Vagina (tissue), 2 donors: Measurements from ENCODE around the gene SLC39A1.

Source experiments
- POLR2A ChIP-seq, 2 donors: fragments of 450-650 bp; IDR thresholded peaks; one replicate each; pipeline ENCODE4 v1.6.1; 2017; ENCODE audit warnings: antibody characterized with exemption in 2 of 2, mild to moderate bottlenecking in 2 of 2, moderate library complexity in 2 of 2
- TF ChIP-seq, protein P1 (sequence below), 3 experiments: fragments of 450-650 bp in 2 of 3; fragments of 200-600 bp in 1 of 3; sonication (generic) in 1 of 3; IDR thresholded peaks; one replicate each; pipeline ENCODE4 v1.5.1; 2017 to 2019; ENCODE audit warnings: antibody characterized with exemption in 3 of 3, mild to moderate bottlenecking in 2 of 3, moderate library complexity in 2 of 3

DNA sequence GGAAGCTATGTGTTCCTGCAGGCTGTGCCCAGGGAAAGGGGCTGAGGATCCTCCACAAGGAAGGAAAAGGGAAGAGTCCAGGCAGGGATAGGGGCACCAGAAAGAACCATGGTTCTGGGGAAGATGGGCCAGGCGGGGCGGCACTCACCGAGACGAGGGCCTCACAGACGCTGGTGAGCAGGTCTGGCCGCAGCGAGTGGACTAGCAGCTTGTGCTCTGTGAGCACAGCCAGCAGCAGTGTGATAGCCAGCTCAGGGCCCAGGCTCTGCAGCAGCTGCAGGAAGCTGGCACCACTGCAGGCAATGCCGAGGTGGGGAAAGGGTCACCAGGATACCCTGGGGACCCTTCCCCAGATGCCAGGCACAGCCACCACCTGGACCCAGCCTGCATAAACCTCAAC is 22.6 kb downstream of the SLC39A1 start:
- TF ChIP-seq, protein P1, sequence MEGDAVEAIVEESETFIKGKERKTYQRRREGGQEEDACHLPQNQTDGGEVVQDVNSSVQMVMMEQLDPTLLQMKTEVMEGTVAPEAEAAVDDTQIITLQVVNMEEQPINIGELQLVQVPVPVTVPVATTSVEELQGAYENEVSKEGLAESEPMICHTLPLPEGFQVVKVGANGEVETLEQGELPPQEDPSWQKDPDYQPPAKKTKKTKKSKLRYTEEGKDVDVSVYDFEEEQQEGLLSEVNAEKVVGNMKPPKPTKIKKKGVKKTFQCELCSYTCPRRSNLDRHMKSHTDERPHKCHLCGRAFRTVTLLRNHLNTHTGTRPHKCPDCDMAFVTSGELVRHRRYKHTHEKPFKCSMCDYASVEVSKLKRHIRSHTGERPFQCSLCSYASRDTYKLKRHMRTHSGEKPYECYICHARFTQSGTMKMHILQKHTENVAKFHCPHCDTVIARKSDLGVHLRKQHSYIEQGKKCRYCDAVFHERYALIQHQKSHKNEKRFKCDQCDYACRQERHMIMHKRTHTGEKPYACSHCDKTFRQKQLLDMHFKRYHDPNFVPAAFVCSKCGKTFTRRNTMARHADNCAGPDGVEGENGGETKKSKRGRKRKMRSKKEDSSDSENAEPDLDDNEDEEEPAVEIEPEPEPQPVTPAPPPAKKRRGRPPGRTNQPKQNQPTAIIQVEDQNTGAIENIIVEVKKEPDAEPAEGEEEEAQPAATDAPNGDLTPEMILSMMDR (IDR thresholded peaks at IDR 0.05): no peak
- no peak for TF ChIP-seq POLR2A (IDR thresholded peaks at IDR 0.05)
